GM20431 (cell line): ENCODE results near the gene ZSWIM6.

Experiments
- in situ Hi-C: fragments of 300-500 bp; cut with MseI, MboI; formaldehyde crosslinking; loops from one replicate; pipeline ENCODE4 v1.15.0; 2020; ENCODE audit warnings: low sequenced_read_pairs; ENCODE audit not compliant: unreplicated experiment

ZSWIM6 gene

GRCh38 chr5:61306531-61307131, 25.4 kb upstream of the ZSWIM6 start:
- in situ Hi-C loops = no loop called here

- in situ Hi-C loops = no loop called here
Measured at GRCh38 chr5:61307191-61307590, 24.9 kb upstream of the ZSWIM6 start.

- in situ Hi-C loops = no loop called here
Measured at GRCh38 chr5:61307611-61308010, 24.4 kb upstream of the ZSWIM6 start.

- in situ Hi-C loops = no loop called here
Measured at GRCh38 chr5:61308712-61309111, 23.3 kb upstream of the ZSWIM6 start.

DNA sequence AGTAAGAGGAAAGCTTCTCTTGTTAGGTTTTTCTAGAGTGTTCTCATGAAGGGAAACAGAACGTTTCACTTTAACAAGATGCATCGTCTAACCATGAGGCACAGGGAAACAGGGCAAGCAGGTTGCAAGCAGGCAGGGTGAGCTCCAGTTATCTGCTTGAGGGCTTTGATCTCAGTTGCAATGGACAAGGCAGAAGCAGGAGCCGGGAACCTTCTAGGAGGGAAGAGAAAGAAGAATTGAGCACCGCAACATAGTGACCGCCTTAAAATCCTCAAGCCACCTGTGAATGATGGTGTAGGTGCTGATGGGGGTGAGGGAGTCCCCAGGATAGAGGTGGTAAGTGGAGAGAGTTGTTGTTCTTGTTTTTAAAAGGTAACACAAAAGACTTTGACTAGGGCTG, 22.9 kb upstream of the ZSWIM6 start:
- in situ Hi-C loops = no loop called here

DNA sequence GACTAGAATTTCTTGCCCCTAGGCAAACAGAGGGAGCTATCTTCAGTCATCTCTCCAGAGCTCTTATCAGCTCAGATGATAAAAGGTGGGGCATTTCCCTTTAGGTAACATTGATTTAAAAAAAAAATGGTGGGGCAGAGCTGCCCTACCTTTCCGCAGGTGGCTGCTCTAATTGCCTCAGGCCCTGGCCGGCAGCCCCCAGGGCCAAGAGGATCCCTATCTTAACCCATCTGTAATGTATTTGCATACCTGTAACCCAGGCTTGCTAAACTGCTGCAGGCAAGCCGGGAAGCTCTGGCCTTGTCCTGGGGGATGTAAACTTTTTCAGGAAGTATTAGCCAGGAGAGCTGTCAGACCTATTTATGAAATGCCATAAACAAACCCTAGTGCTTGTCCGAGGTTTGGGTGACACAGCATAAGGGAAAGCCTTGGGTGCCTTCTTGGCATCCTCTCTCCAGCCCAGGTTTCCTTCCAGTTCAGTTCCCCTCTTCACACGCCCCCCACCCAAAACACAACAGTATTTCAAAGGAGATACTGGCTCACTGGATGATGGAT, 20.9 kb upstream of the ZSWIM6 start:
- in situ Hi-C loops = no loop called here

- in situ Hi-C loops = no loop called here
Measured at GRCh38 chr5:61311836-61312808, 19.9 kb upstream of the ZSWIM6 start.

DNA sequence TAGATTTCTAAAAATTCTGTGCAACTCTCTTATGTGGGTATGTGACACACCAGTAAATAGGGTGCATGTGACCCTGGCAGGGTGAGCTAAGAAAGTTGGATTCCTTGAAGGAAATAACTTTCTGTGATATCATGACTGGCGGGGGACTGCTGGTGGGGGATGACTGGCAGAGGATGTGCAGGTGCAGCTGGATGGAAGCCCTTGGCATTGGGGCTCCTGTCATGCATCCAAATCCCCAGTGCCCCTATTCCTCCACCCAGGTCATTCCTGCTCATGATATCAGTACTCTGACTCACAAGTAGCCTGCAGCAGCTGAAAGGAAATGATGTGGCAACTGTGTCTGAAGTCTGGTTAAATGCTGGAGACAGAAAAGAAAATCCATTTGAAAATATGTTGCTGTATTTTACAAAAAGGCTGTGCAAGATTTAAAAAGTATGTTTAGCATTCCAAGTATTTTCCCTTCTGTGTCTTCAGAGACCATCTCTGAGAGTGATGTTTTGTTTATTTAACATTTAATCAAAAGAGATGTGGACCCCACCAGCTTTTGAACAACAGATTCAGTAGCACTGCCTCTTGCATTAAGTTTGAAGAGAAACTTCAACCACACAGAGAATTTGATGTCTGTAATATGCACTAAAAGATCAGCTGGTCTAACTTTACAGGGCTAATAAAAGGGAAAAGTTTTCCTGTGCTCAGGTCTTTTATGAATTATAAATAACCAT, 17.9 kb upstream of the ZSWIM6 start:
- in situ Hi-C loops = no loop called here

- in situ Hi-C loops = no loop called here
Measured at GRCh38 chr5:61318376-61318775, 13.7 kb upstream of the ZSWIM6 start.

DNA sequence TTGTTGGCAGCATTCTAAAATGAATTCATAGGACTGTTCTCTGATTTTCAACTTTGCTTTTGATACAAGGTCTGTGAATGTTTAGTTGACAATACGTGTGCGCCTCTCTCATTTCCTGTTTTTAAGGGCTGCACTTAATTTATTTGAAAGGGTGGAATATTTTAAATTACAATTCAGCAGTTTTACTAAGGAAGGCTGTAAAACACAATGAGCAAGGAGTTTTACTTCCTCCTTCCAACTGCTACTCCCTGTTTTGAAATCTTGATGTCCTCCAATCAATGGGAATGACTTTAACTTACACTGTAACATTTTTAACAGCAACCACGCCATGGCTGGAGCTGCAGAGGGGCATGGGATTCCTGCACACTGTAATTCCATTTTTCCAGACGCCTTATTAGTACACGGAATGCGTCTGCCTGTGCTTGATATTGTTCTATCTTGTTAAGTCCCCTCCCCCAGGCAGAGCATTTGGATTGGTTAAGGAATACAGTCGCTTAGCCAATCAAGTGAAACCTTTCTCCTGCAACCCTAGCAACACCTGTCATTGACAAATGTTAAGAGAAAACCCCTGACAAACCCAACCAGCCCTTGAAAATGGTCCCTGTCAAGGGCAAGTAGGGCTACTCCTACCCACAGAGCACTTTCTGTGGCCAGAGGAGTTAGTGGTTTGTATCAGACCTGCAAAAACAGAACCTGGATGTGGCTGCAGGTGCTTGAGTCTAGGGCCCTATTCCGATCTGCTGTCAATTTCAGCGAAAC, 12.5 kb upstream of the ZSWIM6 start:
- in situ Hi-C loops = no loop called here

DNA sequence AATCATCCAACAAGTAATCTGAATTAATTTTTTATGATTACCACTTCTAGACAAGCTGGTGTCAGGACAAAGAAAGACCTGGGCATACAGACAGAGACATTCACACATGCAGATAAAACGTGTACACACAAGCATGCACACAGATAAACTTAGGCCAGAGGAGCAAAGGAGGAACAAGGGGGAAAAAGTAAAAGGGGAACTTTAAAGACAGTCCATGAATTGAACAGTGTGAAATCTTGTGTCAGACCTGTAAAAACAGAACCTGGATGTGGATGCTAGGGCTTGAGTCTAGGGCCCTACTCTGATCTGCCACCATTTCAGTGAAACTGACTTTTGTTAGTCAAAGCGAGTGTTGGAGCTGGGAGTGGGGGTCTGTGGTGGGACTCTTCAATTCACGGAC, 11.2 kb upstream of the ZSWIM6 start:
- in situ Hi-C loops = no loop called here

- in situ Hi-C loops = no loop called here
Measured at GRCh38 chr5:61321669-61322068, 10.4 kb upstream of the ZSWIM6 start.

DNA sequence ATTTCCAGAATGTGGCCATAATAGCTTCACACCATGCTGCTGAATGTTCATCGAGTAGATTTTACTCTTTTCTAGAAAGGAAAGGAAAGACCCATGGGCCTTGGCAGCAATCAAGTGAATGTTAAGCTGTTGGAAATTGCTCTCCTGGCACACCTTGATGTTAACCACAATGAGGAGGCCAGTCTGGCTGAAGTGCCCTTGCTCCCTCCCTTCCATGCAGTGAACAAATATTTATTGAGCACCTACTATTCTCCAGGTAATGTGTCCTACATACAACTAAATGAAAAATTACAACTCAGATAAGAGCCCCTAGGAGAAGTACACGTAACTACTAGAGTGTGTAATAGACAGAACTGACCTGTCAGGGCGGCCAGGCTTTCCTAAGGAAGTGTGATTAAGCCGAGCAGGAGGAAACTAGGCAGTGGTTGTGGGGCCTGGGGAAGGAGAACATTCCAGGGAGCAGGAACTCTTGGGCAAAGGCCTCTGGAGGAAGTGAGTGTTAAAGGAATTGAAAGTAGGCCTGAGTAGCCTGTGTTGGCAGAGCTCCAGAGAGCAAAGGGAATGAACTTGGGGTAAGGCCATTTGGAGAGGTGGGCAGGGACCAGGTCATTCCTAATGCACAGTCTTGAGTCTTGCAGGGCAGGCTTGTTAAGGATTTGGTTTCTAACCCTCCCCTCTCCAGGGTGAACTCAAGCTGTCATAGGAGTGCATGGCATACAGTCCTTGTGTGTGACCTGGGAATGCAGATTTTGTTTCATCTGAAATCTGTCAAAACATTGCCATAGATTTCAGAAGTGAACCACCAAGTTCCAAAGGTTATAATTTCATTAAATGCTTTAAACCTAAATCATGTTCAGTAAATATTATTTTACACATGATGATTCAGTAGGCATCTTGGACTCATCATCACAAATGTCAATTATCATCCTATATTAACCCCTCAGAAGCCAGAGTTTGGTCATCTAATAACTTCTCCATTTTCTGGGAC, 9.0 kb upstream of the ZSWIM6 start:
- in situ Hi-C loops = no loop called here

GRCh38 chr5:61327760-61328753, 4.0 kb upstream of the ZSWIM6 start:
- in situ Hi-C loops = no loop called here

GRCh38 chr5:61328791-61329549, 3.1 kb upstream of the ZSWIM6 start:
- in situ Hi-C loops = no loop called here

DNA sequence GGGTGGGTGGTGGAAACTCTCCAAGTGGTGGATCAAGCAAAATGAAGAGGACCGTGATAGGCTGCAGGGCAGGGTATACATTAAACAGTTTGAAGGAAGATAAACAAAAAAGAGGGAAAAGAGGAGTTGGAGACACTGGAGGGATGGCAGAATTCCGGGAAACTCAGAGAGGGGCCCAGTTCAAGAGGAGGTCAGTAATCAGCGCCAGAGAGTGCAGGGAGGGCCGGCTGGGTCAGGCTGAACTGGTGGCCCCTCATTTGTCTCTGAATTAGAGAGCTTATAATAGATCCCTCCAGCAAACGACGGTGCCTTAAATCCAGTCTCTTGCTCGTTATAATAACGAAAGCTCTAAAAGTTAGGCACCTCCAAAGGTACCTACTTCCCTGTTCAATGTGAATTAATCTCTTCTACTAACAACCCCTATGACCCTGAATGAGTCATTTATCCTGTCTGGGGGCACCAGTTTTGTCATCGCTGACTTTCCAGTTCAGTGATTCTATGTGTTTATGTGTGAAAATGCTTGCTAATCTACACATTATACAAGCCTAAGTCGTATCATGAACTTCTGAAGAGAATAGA, 2.4 kb upstream of the ZSWIM6 start:
- in situ Hi-C loops = no loop called here
